Endothelial cell of umbilical vein (primary cell): ENCODE measurements around the gene CLASP2. TPM values are rescaled to one million over a fixed set of nuclear protein-coding genes. Genes with fewer than 3 reads are reported as not detected.

Experiments
- BruUV-seq: library from RNA; stranded (reverse); fragments of 400-500 nt; replicated peaks from 2 replicates; lab custom pipeline; 2021; lab: Mats Ljungman, UMichigan
- CTCF ChIA-PET: fragments of 300-600, 350-600 bp; sonication (Branson Sonifier 250); formaldehyde crosslinking; loops from one replicate; lab custom pipeline; 2021; ENCODE audit warnings: antibody characterized with exemption, inconsistent platforms; lab: Charles Lee
- POLR2A ChIA-PET: fragments of 300-600, 350-600 bp; sonication (Branson Sonifier 250); formaldehyde crosslinking; loops from one replicate; lab custom pipeline; 2021; ENCODE audit warnings: antibody characterized with exemption, inconsistent platforms; lab: Charles Lee
- DNase-seq: peaks from one replicate; pipeline ENCODE4 v3.0.0-alpha.2; 2011; ENCODE audit warnings: low read depth, low spot score
- FAIRE-seq: peaks from 2 replicates; lab custom pipeline; 2011; peaks lifted over from hg19 to GRCh38; lab: Jason Lieb, UNC
- H2AFZ ChIP-seq: 2 replicates; pipeline ENCODE4 v1.6.0; 2012; ENCODE audit warnings: low read depth, low read length, control low read depth, inconsistent platforms
- H3K27ac ChIP-seq: 2 replicates; pipeline ENCODE4 v1.5.1; 2011; ENCODE audit warnings: low read depth, mild to moderate bottlenecking, control low read depth, low read length, moderate library complexity; ENCODE audit not compliant: insufficient read depth
- H3K27me3 ChIP-seq, 2 experiments: 2 replicates each; pipeline versions ENCODE4 v1.6.0 to v1.6.1; 2011; ENCODE audit warnings: low read length in 2 of 2, mixed read lengths in 1 of 2; ENCODE audit not compliant: control insufficient read depth in 2 of 2, insufficient read depth in 2 of 2
- H3K36me3 ChIP-seq, 2 experiments: 2 replicates in 1 of 2; 3 replicates in 1 of 2; pipeline ENCODE4 v1.5.1; 2011; ENCODE audit warnings: low read length in 2 of 2, mild to moderate bottlenecking in 1 of 2, moderate library complexity in 1 of 2; ENCODE audit not compliant: control insufficient read depth in 2 of 2, insufficient read depth in 2 of 2; ENCODE audit errors: extremely low read depth in 1 of 2
- H3K4me1 ChIP-seq: 3 replicates; pipeline ENCODE4 v1.5.1; 2011; ENCODE audit warnings: mild to moderate bottlenecking, low read length; ENCODE audit not compliant: control insufficient read depth, insufficient read depth; ENCODE audit errors: extremely low read depth
- H3K4me2 ChIP-seq: 2 replicates; pipeline ENCODE4 v1.6.1; 2011; ENCODE audit warnings: low read length, control low read depth, mixed read lengths; ENCODE audit not compliant: insufficient read depth
- H3K4me3 ChIP-seq, 3 experiments: fragments of 200-600 bp in 1 of 3; sonication (generic), shearing (Covaris generic) in 1 of 3; replicated peaks in 1 of 3; 2 replicates each; pipeline ENCODE4 v1.5.1; 2011 to 2016; ENCODE audit warnings: control low read depth in 3 of 3, low read length in 3 of 3, mild to moderate bottlenecking in 2 of 3, inconsistent platforms in 1 of 3, low read depth in 1 of 3, moderate library complexity in 1 of 3; ENCODE audit not compliant: insufficient read depth in 1 of 3
- H3K79me2 ChIP-seq: 2 replicates; pipeline ENCODE4 v1.6.0; 2012; ENCODE audit warnings: low read length, inconsistent platforms; ENCODE audit not compliant: control insufficient read depth, insufficient read depth
- H3K9ac ChIP-seq: replicated peaks from 2 replicates; pipeline ENCODE3; 2011; ENCODE audit warnings: low read length, control low read depth; ENCODE audit not compliant: insufficient read depth; ENCODE audit errors: extremely low read depth
- H3K9me1 ChIP-seq: replicated peaks from 3 replicates; pipeline ENCODE4 v1.6.0; 2011; ENCODE audit warnings: mild to moderate bottlenecking, low read length; ENCODE audit not compliant: control insufficient read depth, insufficient read depth; ENCODE audit errors: extremely low read depth
- H3K9me3 ChIP-seq: replicated peaks from 2 replicates; pipeline ENCODE4 v1.5.1; 2012; ENCODE audit warnings: low read length, inconsistent platforms; ENCODE audit not compliant: control insufficient read depth, insufficient read depth
- H4K20me1 ChIP-seq: replicated peaks from 2 replicates; pipeline ENCODE3; 2011; ENCODE audit warnings: mild to moderate bottlenecking, low read length; ENCODE audit not compliant: control insufficient read depth, insufficient read depth; ENCODE audit errors: extremely low read depth
- EZH2 ChIP-seq: IDR thresholded peaks from 2 replicates; pipeline ENCODE4 v1.6.1; 2012; ENCODE audit warnings: borderline replicate concordance, low read depth, mild to moderate bottlenecking, moderate library complexity, low read length, inconsistent platforms; ENCODE audit not compliant: severe bottlenecking
- FOS ChIP-seq: IDR thresholded peaks from 2 replicates; pipeline ENCODE4 v1.6.1; 2011; ENCODE audit warnings: mild to moderate bottlenecking, low read length, moderate library complexity, borderline replicate concordance; ENCODE audit not compliant: insufficient read depth
- GATA2 ChIP-seq: IDR thresholded peaks from 2 replicates; pipeline ENCODE4 v1.7.0; 2011; ENCODE audit warnings: low read depth, mild to moderate bottlenecking, moderate library complexity, mixed read lengths, low read length; ENCODE audit not compliant: insufficient read length, insufficient read depth
- JUN ChIP-seq: IDR thresholded peaks from 2 replicates; pipeline ENCODE4 v1.6.1; 2011; ENCODE audit warnings: borderline replicate concordance, low read depth; ENCODE audit not compliant: insufficient read length, insufficient read depth
- MYC ChIP-seq: IDR thresholded peaks from one replicate; pipeline ENCODE4 v1.6.1; 2011; ENCODE audit warnings: mild to moderate bottlenecking, low read depth, low read length
- POLR2A ChIP-seq: IDR thresholded peaks from 2 replicates; pipeline ENCODE4 v1.6.1; 2012; ENCODE audit warnings: low read depth, mild to moderate bottlenecking, control low read depth, low read length
- POLR2AphosphoS5 ChIP-seq: IDR thresholded peaks from 2 replicates; pipeline ENCODE4 v1.6.1; 2012; ENCODE audit warnings: low read depth, mild to moderate bottlenecking, control low read depth, low read length, moderate library complexity; ENCODE audit not compliant: insufficient read depth
- dilution Hi-C: fragments of 300-500 bp; cut with MboI; formaldehyde crosslinking; loops from one replicate; pipeline ENCODE4 v1.15.0; 2019; ENCODE audit warnings: low sequenced_read_pairs; ENCODE audit not compliant: extremely low pct_ligation_motif_present
- intact Hi-C: fragments of 100-400 bp; cut with micrococcal nuclease; formaldehyde crosslinking; loops from one replicate; pipeline ENCODE4 v1.10.0; 2022
- polyA plus RNA-seq, 4 experiments: library from polyadenylated mRNA; depleted of rRNA in 3 of 4; stranded (reverse) in 3 of 4; unstranded in 1 of 4; fragments of >200 nt; gene quantifications; 2 replicates each; pipeline versions ENCODE4 v1.2.1 to v1.2.3, GENCODE V29; 2011 to 2012; ENCODE audit warnings: missing spikeins in 1 of 4
- total RNA-seq: library from RNA; stranded (reverse); gene quantifications from 2 replicates; pipeline ENCODE4 v1.2.3, GENCODE V29; 2021
- TF ChIP-seq, protein P1 (sequence below), 2 donors: IDR thresholded peaks; 1 replicate in 1 of 2; 2 replicates in 1 of 2; pipeline ENCODE4 v1.5.1; 2011; ENCODE audit warnings: low read length in 2 of 2, mild to moderate bottlenecking in 2 of 2, moderate library complexity in 2 of 2, control low read depth in 1 of 2, inconsistent platforms in 1 of 2, low read depth in 1 of 2; ENCODE audit not compliant: insufficient read depth in 1 of 2; ENCODE audit errors: extremely low read depth in 1 of 2
- TF ChIP-seq, protein P2 (sequence below): IDR thresholded peaks from 2 replicates; pipeline ENCODE4 v1.6.1; 2011; ENCODE audit not compliant: insufficient read depth, insufficient read length

Gene CLASP2
- total and polyA plus RNA-seq, 2 donors (not counting 3 experiments of a cell fraction or from before 2014, with no cell fraction given), result 15.0 to 55.0 TPM

DNA sequence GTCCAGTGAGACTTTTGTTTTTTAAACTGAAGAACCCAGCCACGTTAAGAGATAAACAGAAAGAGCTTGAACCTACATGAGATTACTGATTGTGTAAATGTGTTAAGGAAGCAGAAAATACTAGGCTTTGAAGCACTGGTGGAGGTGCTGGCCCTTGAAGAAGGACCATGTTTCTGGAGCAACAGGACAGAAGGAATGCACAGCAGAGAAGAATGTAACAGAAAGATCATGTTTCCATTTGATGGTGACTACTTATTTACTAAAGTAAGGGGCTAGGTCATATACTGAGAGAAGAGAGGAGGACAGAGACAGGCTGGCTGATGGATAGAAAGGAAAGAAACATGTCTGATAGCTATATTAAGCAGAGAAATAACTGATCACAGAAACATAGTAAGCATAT is 88.8 kb downstream of the CLASP2 start:
- no peak overlapping the region for H3K4me3 ChIP-seq
- H3K9me1 ChIP-seq, result no peaks in the 10 kb centered on the region
- no peaks in the 10 kb centered on the region for H3K27me3 ChIP-seq
- POLR2A ChIA-PET, result no interaction called here
- H3K9me3 ChIP-seq, result no peaks in the 10 kb centered on the region
- H4K20me1 ChIP-seq, result no peaks in the 10 kb centered on the region
- TF ChIP-seq JUN (no peak), GATA2 (no peak), FOS (no peak), MYC (no peak), POLR2A (no peak), POLR2AphosphoS5 (no peak), EZH2 (no peak)
- TF ChIP-seq, protein P1, sequence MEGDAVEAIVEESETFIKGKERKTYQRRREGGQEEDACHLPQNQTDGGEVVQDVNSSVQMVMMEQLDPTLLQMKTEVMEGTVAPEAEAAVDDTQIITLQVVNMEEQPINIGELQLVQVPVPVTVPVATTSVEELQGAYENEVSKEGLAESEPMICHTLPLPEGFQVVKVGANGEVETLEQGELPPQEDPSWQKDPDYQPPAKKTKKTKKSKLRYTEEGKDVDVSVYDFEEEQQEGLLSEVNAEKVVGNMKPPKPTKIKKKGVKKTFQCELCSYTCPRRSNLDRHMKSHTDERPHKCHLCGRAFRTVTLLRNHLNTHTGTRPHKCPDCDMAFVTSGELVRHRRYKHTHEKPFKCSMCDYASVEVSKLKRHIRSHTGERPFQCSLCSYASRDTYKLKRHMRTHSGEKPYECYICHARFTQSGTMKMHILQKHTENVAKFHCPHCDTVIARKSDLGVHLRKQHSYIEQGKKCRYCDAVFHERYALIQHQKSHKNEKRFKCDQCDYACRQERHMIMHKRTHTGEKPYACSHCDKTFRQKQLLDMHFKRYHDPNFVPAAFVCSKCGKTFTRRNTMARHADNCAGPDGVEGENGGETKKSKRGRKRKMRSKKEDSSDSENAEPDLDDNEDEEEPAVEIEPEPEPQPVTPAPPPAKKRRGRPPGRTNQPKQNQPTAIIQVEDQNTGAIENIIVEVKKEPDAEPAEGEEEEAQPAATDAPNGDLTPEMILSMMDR (IDR thresholded peaks at IDR 0.05; ENCODE audit: extremely low read depth in 1 of 2, insufficient read depth in 1 of 2, low read depth in 1 of 2, low read length in 2 of 2), result no peak
- TF ChIP-seq, protein P2, sequence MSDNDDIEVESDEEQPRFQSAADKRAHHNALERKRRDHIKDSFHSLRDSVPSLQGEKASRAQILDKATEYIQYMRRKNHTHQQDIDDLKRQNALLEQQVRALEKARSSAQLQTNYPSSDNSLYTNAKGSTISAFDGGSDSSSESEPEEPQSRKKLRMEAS, result no peak
- no peaks in the 10 kb centered on the region for H3K4me1 ChIP-seq
- no peaks in the 10 kb centered on the region for H3K36me3 ChIP-seq
- intact Hi-C loops, result no loop called here
- no TSS peak for BruUV-seq
- no peak overlapping the region for H2AFZ ChIP-seq
- DNase-seq, result no peak
- dilution Hi-C loops, result no loop called here
- no peak overlapping the region for H3K4me2 ChIP-seq
- no peak for FAIRE-seq
- no peak overlapping the region for H3K27ac ChIP-seq
- no peak overlapping the region for H3K9ac ChIP-seq
- H3K79me2 ChIP-seq, result no peaks in the 10 kb centered on the region
- CTCF ChIA-PET, result interaction anchor here (5.4 kb wide), 1 partner anchor 158 kb away, joined by 38 read pairs; no protein-coding TSS in a partner anchor
